OCI-LY7 (cell line): ENCODE results near the gene ANKS1B. TPM values are rescaled to one million over a fixed set of nuclear protein-coding genes. Genes with fewer than 3 reads are reported as not detected.

Source experiments
- BruUV-seq: library from RNA; stranded (reverse); fragments of 400-500 nt; replicated peaks from 2 replicates; lab custom pipeline; 2021; lab: Mats Ljungman, UMichigan
- CTCF ChIA-PET: fragments of 300-600 bp; sonication (Branson Sonifier 250); formaldehyde crosslinking; loops from one replicate; lab custom pipeline; 2022; ENCODE audit warnings: antibody characterized with exemption; ENCODE audit not compliant: unreplicated experiment; lab: Charles Lee
- POLR2A ChIA-PET: fragments of 300-600 bp; sonication (Branson Sonifier 250); formaldehyde crosslinking; loops from one replicate; lab custom pipeline; 2022; ENCODE audit warnings: antibody characterized with exemption; lab: Charles Lee
- DNase-seq: peaks from one replicate; pipeline ENCODE4 v3.0.0-alpha.2; 2015; ENCODE audit warnings: low spot score
- H2AFZ ChIP-seq: fragments of 200-600 bp; sonication (generic), shearing (Covaris generic); 2 replicates; pipeline ENCODE4 v1.6.1; 2014; ENCODE audit warnings: mild to moderate bottlenecking, antibody characterized with exemption, low read length, moderate library complexity
- H3K27ac ChIP-seq: fragments of 200-600 bp; sonication (generic); 2 replicates; pipeline ENCODE4 v1.5.1; 2014; ENCODE audit warnings: mixed run types, low read depth, mild to moderate bottlenecking, moderate library complexity, low read length, inconsistent platforms; ENCODE audit not compliant: poor library complexity, severe bottlenecking
- H3K36me3 ChIP-seq: fragments of 200-600 bp; sonication (generic); 2 replicates; pipeline ENCODE4 v1.6.1; 2014; ENCODE audit warnings: mild to moderate bottlenecking, antibody characterized with exemption, low read length, moderate library complexity, mixed read lengths; ENCODE audit not compliant: insufficient read depth
- H3K4me1 ChIP-seq: fragments of 200-600 bp; sonication (generic); 2 replicates; pipeline ENCODE4 v1.5.1; 2014; ENCODE audit warnings: mild to moderate bottlenecking, low read length; ENCODE audit not compliant: insufficient read depth, poor library complexity, severe bottlenecking
- H3K4me2 ChIP-seq: fragments of 200-600 bp; sonication (generic); 2 replicates; pipeline ENCODE4 v1.6.1; 2014; ENCODE audit warnings: mild to moderate bottlenecking, low read length
- H3K4me3 ChIP-seq: fragments of 200-600 bp; sonication (generic); 2 replicates; pipeline ENCODE4 v1.5.1; 2014; ENCODE audit warnings: mild to moderate bottlenecking, low read depth, low read length; ENCODE audit not compliant: poor library complexity, severe bottlenecking
- H3K79me2 ChIP-seq: fragments of 200-600 bp; sonication (generic); 2 replicates; pipeline ENCODE4 v1.6.1; 2016; ENCODE audit warnings: low read depth, mild to moderate bottlenecking, low read length, moderate library complexity, mixed read lengths; ENCODE audit not compliant: insufficient read depth
- H3K9me2 ChIP-seq: fragments of 200-600 bp; sonication (generic); 2 replicates; pipeline ENCODE4 v1.6.1; 2016; ENCODE audit warnings: mild to moderate bottlenecking, low read length, mixed read lengths; ENCODE audit not compliant: insufficient read depth
- H3K9me3 ChIP-seq: fragments of 200-600 bp; sonication (generic); 2 replicates; pipeline ENCODE4 v1.6.1; 2014; ENCODE audit warnings: mild to moderate bottlenecking, mixed run types, low read length, mixed read lengths
- H4K20me1 ChIP-seq: fragments of 200-600 bp; sonication (generic); 2 replicates; pipeline ENCODE4 v1.6.1; 2014; ENCODE audit warnings: mild to moderate bottlenecking, antibody characterized with exemption, low read length, moderate library complexity, mixed read lengths; ENCODE audit not compliant: insufficient read depth
- EZH2phosphoT487 ChIP-seq: fragments of 200-600 bp; sonication (generic); IDR thresholded peaks from 2 replicates; pipeline ENCODE4 v1.6.1; 2018; ENCODE audit warnings: low read depth, borderline replicate concordance, mild to moderate bottlenecking, mixed run types, antibody characterized with exemption, low read length, moderate library complexity, mixed read lengths
- intact Hi-C: fragments of 100-400 bp; cut with micrococcal nuclease; formaldehyde crosslinking; loops from one replicate; pipeline ENCODE4 v1.10.0; 2022; ENCODE audit not compliant: unreplicated experiment
- total RNA-seq, 2 experiments: library from RNA; depleted of rRNA in 1 of 2; stranded (reverse); fragments of >200 nt in 1 of 2; shearing (Covaris generic) in 1 of 2; gene quantifications; 2 replicates each; pipeline ENCODE4 v1.2.3, GENCODE V29; 2014 to 2022
- TF ChIP-seq, protein P1 (sequence below): fragments of 200-600 bp; sonication (generic); conservative IDR thresholded peaks from 2 replicates; pipeline ENCODE4 v1.5.1; 2014; ENCODE audit warnings: mild to moderate bottlenecking, antibody characterized with exemption, low read length, moderate library complexity, mixed read lengths

Gene ANKS1B
- total RNA-seq, 2 experiments from 2014 or later, result 2.9 to 6.0 TPM

DNA sequence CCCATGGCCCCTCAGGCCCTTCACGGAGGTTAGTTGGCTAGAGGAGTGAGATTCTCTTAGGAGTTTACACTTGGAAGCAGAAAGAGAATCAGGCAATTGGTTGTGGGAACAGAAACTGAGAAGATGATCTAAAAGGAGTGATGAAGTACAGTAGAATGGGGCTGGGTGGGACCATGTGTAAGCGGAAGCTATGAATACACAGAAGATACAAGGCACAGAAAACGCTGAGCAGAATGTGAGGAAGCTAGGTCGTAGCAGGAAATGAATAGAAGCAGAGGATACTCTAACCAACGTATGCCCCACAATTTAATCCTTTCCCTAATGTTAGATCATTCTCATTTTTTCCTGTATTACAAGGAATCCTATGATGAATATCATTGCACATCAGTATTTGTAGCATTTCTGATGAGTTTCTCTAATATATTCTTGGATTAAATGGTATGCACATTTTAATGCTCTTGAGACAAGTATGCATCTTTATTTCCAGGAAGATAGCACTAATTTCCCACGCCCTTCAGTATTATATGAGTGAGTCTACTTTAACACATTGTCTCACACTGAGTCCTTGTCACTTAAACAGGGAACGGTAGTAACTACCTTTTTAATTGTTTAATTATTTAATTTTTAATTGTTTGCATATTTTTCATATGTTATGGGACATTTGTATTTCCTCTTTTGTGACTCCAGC, 1066.4 kb downstream of the ANKS1B start:
- Histone ChIP-seq H3K9me3 (no peaks in the 10 kb centered on the region), H3K9me2 (no peaks in the 10 kb centered on the region), H3K4me3 (no peak overlapping the region), H3K79me2 (no peaks in the 10 kb centered on the region), H4K20me1 (no peaks in the 10 kb centered on the region), H3K36me3 (no peaks in the 10 kb centered on the region), H3K4me2 (no peak overlapping the region), H2AFZ (no peak overlapping the region), H3K27ac (no peak overlapping the region), H3K4me1 (no peaks in the 10 kb centered on the region)
- CTCF ChIA-PET, result no interaction called here
- no peak for TF ChIP-seq EZH2phosphoT487
- TF ChIP-seq, protein P1, sequence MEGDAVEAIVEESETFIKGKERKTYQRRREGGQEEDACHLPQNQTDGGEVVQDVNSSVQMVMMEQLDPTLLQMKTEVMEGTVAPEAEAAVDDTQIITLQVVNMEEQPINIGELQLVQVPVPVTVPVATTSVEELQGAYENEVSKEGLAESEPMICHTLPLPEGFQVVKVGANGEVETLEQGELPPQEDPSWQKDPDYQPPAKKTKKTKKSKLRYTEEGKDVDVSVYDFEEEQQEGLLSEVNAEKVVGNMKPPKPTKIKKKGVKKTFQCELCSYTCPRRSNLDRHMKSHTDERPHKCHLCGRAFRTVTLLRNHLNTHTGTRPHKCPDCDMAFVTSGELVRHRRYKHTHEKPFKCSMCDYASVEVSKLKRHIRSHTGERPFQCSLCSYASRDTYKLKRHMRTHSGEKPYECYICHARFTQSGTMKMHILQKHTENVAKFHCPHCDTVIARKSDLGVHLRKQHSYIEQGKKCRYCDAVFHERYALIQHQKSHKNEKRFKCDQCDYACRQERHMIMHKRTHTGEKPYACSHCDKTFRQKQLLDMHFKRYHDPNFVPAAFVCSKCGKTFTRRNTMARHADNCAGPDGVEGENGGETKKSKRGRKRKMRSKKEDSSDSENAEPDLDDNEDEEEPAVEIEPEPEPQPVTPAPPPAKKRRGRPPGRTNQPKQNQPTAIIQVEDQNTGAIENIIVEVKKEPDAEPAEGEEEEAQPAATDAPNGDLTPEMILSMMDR, result no peak
- intact Hi-C loops, result no loop called here
- DNase-seq, result no peak
- POLR2A ChIA-PET, result interaction anchor here (0.6 kb wide), 1 partner anchor 372 kb away, joined by 3 read pairs; no protein-coding TSS in a partner anchor
- no TSS peak for BruUV-seq

DNA sequence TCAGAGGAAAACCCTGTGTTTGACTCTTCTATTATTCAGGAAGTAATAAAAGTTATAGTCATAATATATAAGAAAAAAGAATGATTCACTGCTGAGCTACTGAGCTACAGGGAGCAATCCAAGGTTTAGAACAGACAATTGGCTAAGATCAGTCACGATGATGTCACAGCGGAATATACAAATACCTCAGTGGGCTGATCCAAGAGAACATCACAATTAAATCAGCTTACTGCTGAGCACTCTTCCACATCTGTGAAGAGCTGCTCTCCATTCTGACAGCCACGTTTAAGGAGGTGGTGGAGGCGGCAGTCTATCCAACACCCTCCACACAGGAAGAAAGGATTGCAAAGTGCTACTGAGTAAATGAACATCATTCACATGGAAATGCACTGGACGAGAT, 1068.6 kb downstream of the ANKS1B start:
- H3K4me3 ChIP-seq, result no peak overlapping the region
- no TSS peak for BruUV-seq
- TF ChIP-seq, protein P1, result no peak
- TF ChIP-seq EZH2phosphoT487, result no peak
- H4K20me1 ChIP-seq, result no peaks in the 10 kb centered on the region
- no peak overlapping the region for H2AFZ ChIP-seq
- H3K9me3 ChIP-seq, result no peaks in the 10 kb centered on the region
- POLR2A ChIA-PET, result no interaction called here
- no peaks in the 10 kb centered on the region for H3K4me1 ChIP-seq
- CTCF ChIA-PET, result no interaction called here
- intact Hi-C loops, result no loop called here
- H3K4me2 ChIP-seq, result no peak overlapping the region
- no peaks in the 10 kb centered on the region for H3K36me3 ChIP-seq
- H3K79me2 ChIP-seq, result no peaks in the 10 kb centered on the region
- no peak for DNase-seq
- no peaks in the 10 kb centered on the region for H3K9me2 ChIP-seq
- H3K27ac ChIP-seq, result no peak overlapping the region

DNA sequence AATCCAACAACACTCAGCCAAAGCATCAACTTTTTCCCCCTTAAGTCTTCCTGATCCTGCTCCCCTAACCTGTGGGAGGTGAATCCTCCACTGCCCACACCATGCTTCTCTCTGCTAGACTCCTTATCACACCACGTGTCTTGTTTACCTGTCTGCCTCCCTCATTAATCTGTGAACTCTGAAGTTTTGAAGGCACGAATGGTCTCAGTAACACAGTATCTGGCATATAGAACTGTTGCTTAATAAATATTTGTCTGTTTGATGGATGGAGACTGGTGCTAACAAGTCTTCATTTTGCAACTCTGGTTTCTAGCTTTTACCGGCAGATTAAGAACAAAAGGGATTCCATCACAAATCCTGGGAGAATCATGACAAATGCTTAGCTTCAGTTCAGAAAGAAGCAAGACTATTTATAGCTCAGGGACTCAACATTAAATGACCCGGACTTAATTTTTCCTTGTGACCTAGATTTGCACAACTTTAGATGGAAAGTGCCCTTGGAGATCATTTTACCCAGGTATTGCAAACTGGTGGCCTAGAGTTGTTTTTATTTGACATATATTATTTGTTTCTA, 1072.2 kb downstream of the ANKS1B start:
- no peak overlapping the region for H2AFZ ChIP-seq
- POLR2A ChIA-PET, result interaction anchor here (1.0 to 1.5 kb wide), 2 partner anchors 13 to 14 kb away, joined by 3 read pairs; no protein-coding TSS in a partner anchor
- H3K9me2 ChIP-seq, result no peaks in the 10 kb centered on the region
- no peaks in the 10 kb centered on the region for H4K20me1 ChIP-seq
- intact Hi-C loops, result no loop called here
- no peak for TF ChIP-seq EZH2phosphoT487
- TF ChIP-seq, protein P1, result no peak
- H3K27ac ChIP-seq, result no peak overlapping the region
- BruUV-seq, result no TSS peak
- no peak overlapping the region for H3K4me3 ChIP-seq
- no peaks in the 10 kb centered on the region for H3K36me3 ChIP-seq
- no peaks in the 10 kb centered on the region for H3K4me1 ChIP-seq
- H3K9me3 ChIP-seq, result no peaks in the 10 kb centered on the region
- H3K4me2 ChIP-seq, result no peak overlapping the region
- CTCF ChIA-PET, result no interaction called here
- DNase-seq, result no peak
- H3K79me2 ChIP-seq, result no peaks in the 10 kb centered on the region
